Cortex of kidney (tissue), 1 donor: Measurements from ENCODE around the gene UBXN4.

Experiments
- DNase-seq: peaks from one replicate; lab custom pipeline; 2025; lab: John Stamatoyannopoulos, UW

UBXN4 gene

GRCh38 chr2:135812907-135813511 is 71.4 kb downstream of the UBXN4 start:
- DNase-seq = no peak

GRCh38 chr2:135815269-135815668 is 73.6 kb downstream of the UBXN4 start:
- DNase-seq = no peak

- DNase-seq = no peak
Observed at GRCh38 chr2:135817466-135817865, 75.8 kb downstream of the UBXN4 start.

- no peak for DNase-seq
Observed at GRCh38 chr2:135817951-135818350, 76.3 kb downstream of the UBXN4 start.

GRCh38 chr2:135818937-135819610 is 77.4 kb downstream of the UBXN4 start:
- no peak for DNase-seq

GRCh38 chr2:135820003-135820618 is 78.5 kb downstream of the UBXN4 start:
- no peak for DNase-seq

GRCh38 chr2:135821190-135821589 is 79.5 kb downstream of the UBXN4 start:
- no peak for DNase-seq

GRCh38 chr2:135822855-135823254 is 81.2 kb downstream of the UBXN4 start:
- no peak for DNase-seq

- DNase-seq = no peak
Observed at GRCh38 chr2:135825131-135825530, 83.5 kb downstream of the UBXN4 start.

- no peak for DNase-seq
Observed at GRCh38 chr2:135825550-135826176, 84.0 kb downstream of the UBXN4 start.

GRCh38 chr2:135826544-135826943 is 84.9 kb downstream of the UBXN4 start:
- DNase-seq = no peak

GRCh38 chr2:135829378-135830135 is 87.9 kb downstream of the UBXN4 start:
- no peak for DNase-seq

- DNase-seq = no peak
Observed at GRCh38 chr2:135831180-135831812, 89.6 kb downstream of the UBXN4 start.

GRCh38 chr2:135832891-135833290 is 91.2 kb downstream of the UBXN4 start:
- DNase-seq = no peak
